ENCODE data around the gene GOLGA3. TPM values are rescaled to one million over a fixed set of nuclear protein-coding genes. Genes with fewer than 3 reads are reported as not detected.

Gene GOLGA3
- total RNA-seq, 2 donors from 2014 or later, result 70.3 to 96.5 TPM

DNA sequence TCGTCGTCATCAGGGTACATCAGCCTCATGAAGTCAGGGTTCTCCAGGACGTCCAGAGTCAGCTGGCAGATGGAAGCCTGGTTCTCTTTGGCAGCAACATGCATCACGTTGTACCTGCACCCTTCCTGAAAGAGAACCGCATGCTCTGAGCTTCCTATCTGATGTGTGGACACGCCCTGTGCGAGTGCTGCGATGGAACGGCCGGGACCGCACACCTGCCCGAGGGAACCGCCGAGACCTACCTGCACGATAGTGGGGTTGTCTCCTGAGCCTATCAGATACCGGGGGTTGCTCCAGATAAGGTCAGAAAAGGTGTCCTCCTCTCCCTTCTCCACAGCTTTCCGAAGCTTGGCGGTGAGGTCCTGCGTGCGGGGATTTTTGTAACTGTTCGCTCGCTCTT, 80.8 kb downstream of the GOLGA3 start:
- Histone ChIP-seq H3K9ac (ENCODE audit: low read depth in 2 of 2, low read length in 2 of 2) (no peak overlapping the region), H3K4me3 (no peak overlapping the region), H3K27ac (no peak overlapping the region), H3K36me3 (peaks cover 28% of the 10 kb centered on the region), H3K4me1 (no peaks in the 10 kb centered on the region), H3K27me3 (no peaks in the 10 kb centered on the region), H3K9me3 (no peaks in the 10 kb centered on the region)
- intact Hi-C loops (cut with DNase I), result no loop called here
- DNase-seq, result no peak
- no peak for TF ChIP-seq CTCF (IDR thresholded peaks at IDR 0.05)

GRCh38 chr12:132747395-132747794, 81.3 kb downstream of the GOLGA3 start:
- intact Hi-C loops (cut with DNase I), result no loop called here
- Histone ChIP-seq H3K36me3 (peaks cover 29% of the 10 kb centered on the region), H3K27me3 (no peaks in the 10 kb centered on the region), H3K27ac (no peak overlapping the region), H3K9me3 (no peaks in the 10 kb centered on the region), H3K9ac (ENCODE audit: low read depth in 2 of 2, low read length in 2 of 2) (no peak overlapping the region), H3K4me3 (no peak overlapping the region), H3K4me1 (no peaks in the 10 kb centered on the region)
- no peak for DNase-seq
- TF ChIP-seq CTCF (IDR thresholded peaks at IDR 0.05), result no peak

GRCh38 chr12:132746613-132747012, 82.1 kb downstream of the GOLGA3 start:
- TF ChIP-seq CTCF (IDR thresholded peaks at IDR 0.05), result no peak
- Histone ChIP-seq H3K27ac (no peak overlapping the region), H3K27me3 (no peaks in the 10 kb centered on the region), H3K9me3 (no peaks in the 10 kb centered on the region), H3K9ac (ENCODE audit: low read depth in 2 of 2, low read length in 2 of 2) (no peak overlapping the region), H3K4me3 (no peak overlapping the region), H3K4me1 (no peaks in the 10 kb centered on the region), H3K36me3 (peaks cover 32% of the 10 kb centered on the region)
- intact Hi-C loops (cut with DNase I), result no loop called here
- DNase-seq, result no peak

GRCh38 chr12:132743831-132744230, 84.8 kb downstream of the GOLGA3 start:
- H3K36me3 ChIP-seq, result peaks cover 38% of the 10 kb centered on the region
- H3K4me1 ChIP-seq, result no peaks in the 10 kb centered on the region
- H3K27ac ChIP-seq, result no peak overlapping the region
- no peak for TF ChIP-seq CTCF (IDR thresholded peaks at IDR 0.05)
- H3K27me3 ChIP-seq, result no peaks in the 10 kb centered on the region
- H3K4me3 ChIP-seq, result no peak overlapping the region
- DNase-seq, result no peak
- H3K9me3 ChIP-seq, result no peaks in the 10 kb centered on the region
- H3K9ac ChIP-seq (ENCODE audit: low read depth in 2 of 2, low read length in 2 of 2), result no peak overlapping the region
- intact Hi-C loops (cut with DNase I), result no loop called here

- intact Hi-C loops (cut with DNase I), result no loop called here
- Histone ChIP-seq H3K27me3 (no peaks in the 10 kb centered on the region), H3K4me1 (no peaks in the 10 kb centered on the region), H3K4me3 (no peak overlapping the region), H3K9ac (ENCODE audit: low read depth in 2 of 2, low read length in 2 of 2) (no peak overlapping the region), H3K9me3 (no peaks in the 10 kb centered on the region), H3K36me3 (peaks cover 35% of the 10 kb centered on the region), H3K27ac (no peak overlapping the region)
- TF ChIP-seq CTCF (IDR thresholded peaks at IDR 0.05), result no peak
- no peak for DNase-seq
Measured at GRCh38 chr12:132741620-132742019, 87.0 kb downstream of the GOLGA3 start.

DNA sequence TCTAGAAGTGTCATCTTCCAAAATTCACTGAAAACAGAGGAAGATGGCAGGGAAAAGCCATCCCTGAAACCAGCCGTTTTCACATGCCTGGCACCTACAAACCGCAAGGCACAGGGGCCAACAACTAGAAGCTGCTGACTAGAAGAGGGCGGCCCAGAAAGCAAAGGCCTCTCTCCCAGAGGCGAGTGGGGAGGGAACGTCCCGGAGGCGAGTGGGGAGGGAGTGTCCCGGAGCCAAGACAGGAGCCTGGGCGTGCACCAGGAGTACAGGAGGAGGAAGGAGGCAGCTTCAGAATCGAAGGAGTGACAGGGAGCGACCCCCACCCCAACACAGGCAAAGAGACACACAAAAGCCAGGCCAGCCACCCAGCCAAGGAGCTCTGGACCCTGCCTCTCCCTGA, 88.0 kb downstream of the GOLGA3 start:
- intact Hi-C loops (cut with DNase I), result no loop called here

More for the DNA sequence above, 88.0 kb downstream of the GOLGA3 start:
- no peaks in the 10 kb centered on the region for H3K4me1 ChIP-seq
- no peak overlapping the region for H3K4me3 ChIP-seq
- no peaks in the 10 kb centered on the region for H3K9me3 ChIP-seq
- H3K36me3 ChIP-seq, result peaks cover 30% of the 10 kb centered on the region
- H3K9ac ChIP-seq (ENCODE audit: low read depth in 2 of 2, low read length in 2 of 2), result no peak overlapping the region
- H3K27ac ChIP-seq, result no peak overlapping the region
- no peak for TF ChIP-seq CTCF (IDR thresholded peaks at IDR 0.05)
- H3K27me3 ChIP-seq, result no peaks in the 10 kb centered on the region
- no peak for DNase-seq
